AG10803 (cell line): Measurements from ENCODE around the gene HIF1A.
"Not testable (repeated sequence)": the region's sequence is repeated elsewhere in the genome, so short reads cannot be mapped to it uniquely, and the experiment has no call there.

Experiments used
- DNase-seq: peaks from one replicate; pipeline ENCODE4 v3.0.0; 2010; ENCODE audit warnings: low read depth
- H3K4me3 ChIP-seq: 2 replicates; pipeline ENCODE4 v1.5.1; 2011; ENCODE audit warnings: mild to moderate bottlenecking, low read length, control low read depth
- TF ChIP-seq, protein P1 (sequence below): conservative IDR thresholded peaks from 2 replicates; pipeline ENCODE4 v1.5.1; 2011; ENCODE audit warnings: mild to moderate bottlenecking, low read length, control low read depth, inconsistent platforms

The HIF1A gene

DNA sequence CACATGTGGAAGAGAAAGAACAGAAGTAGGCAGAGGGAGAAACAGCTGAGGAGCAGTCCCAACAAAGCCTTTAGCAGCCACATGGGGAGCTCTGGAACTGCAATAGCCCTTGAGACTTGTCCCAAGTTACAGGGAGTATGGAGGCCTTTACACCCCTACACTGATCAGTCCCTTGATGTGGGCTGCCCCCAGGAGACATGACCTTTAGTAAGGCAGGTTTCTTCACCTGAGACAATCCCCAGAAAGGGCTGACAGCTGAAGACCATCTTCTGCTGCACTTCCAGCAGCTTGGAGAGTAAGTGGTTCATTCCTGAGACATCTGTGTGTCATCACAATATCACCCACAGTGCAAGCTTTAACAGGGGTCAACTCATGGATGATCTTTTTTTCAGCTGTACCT is 58.3 kb downstream of the HIF1A start:
- TF ChIP-seq, protein P1, sequence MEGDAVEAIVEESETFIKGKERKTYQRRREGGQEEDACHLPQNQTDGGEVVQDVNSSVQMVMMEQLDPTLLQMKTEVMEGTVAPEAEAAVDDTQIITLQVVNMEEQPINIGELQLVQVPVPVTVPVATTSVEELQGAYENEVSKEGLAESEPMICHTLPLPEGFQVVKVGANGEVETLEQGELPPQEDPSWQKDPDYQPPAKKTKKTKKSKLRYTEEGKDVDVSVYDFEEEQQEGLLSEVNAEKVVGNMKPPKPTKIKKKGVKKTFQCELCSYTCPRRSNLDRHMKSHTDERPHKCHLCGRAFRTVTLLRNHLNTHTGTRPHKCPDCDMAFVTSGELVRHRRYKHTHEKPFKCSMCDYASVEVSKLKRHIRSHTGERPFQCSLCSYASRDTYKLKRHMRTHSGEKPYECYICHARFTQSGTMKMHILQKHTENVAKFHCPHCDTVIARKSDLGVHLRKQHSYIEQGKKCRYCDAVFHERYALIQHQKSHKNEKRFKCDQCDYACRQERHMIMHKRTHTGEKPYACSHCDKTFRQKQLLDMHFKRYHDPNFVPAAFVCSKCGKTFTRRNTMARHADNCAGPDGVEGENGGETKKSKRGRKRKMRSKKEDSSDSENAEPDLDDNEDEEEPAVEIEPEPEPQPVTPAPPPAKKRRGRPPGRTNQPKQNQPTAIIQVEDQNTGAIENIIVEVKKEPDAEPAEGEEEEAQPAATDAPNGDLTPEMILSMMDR = peak; percentile 26
- no peak overlapping the region for H3K4me3 ChIP-seq
- peak; percentile 36 for DNase-seq

GRCh38 chr14:61754627-61755381 is 59.5 kb downstream of the HIF1A start:
- peak; percentile 70 for DNase-seq
- no peak overlapping the region for H3K4me3 ChIP-seq
- TF ChIP-seq, protein P1 = no peak

DNA sequence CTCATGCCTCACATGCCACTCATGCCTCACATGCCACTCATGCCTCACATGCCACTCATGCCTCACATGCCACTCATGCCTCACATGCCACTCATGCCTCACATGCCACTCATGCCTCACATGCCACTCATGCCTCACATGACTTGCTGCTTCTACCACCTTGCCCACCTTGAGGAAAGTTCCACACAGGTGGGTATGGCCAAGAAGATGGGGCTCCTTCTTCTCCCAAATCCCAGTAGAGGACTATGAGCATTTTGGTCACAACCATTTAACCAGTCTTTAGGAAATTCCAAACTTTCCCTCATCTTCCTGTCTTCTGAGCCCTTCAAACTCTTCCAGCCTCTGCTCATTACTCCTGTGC is 60.0 kb downstream of the HIF1A start:
- H3K4me3 ChIP-seq = not testable (repeated sequence)
- DNase-seq = peak; percentile 38

- DNase-seq = no peak
- TF ChIP-seq, protein P1 = no peak
- H3K4me3 ChIP-seq = no peak overlapping the region
Observed at GRCh38 chr14:61756135-61756534, 60.8 kb downstream of the HIF1A start.

- no peak overlapping the region for H3K4me3 ChIP-seq
- DNase-seq = no peak
- TF ChIP-seq, protein P1 = no peak
Observed at GRCh38 chr14:61759878-61760277, 64.6 kb downstream of the HIF1A start.

DNA sequence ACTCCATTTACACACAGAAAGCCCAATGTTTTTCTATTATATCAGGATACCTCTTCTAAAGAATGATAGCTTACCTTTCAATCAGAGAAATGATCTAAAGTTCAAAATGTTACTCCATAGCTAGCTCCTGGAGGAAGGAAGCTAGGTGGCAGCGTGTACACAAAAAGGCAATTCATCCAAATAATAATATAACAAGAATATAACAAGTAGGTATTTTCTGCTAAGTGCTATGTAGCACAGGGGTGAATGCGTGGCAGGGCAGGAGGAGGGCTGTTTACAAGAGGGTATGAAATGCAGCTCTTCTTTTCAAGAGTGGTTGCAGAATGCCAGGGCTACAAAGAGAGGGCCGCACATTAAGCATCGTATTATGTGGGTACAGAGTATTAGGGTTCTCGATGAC is 66.2 kb downstream of the HIF1A start:
- no peak for DNase-seq
- H3K4me3 ChIP-seq = peak overlapping the region; percentile 100
- TF ChIP-seq, protein P1 = no peak

GRCh38 chr14:61761959-61762786 is 66.9 kb downstream of the HIF1A start, which contains the start of gene SNAPC1:
Gene SNAPC1, plus strand, starts transcription at chr14:61762420. Its CDS starts 41 bp downstream, at chr14:61762461.
- TF ChIP-seq, protein P1 = no peak

More at GRCh38 chr14:61761959-61762786, 66.9 kb downstream of the HIF1A start, which contains the start of gene SNAPC1:
- peak within 1 kb of the TSS; percentile 100 for H3K4me3 ChIP-seq
- peak; percentile 97 for DNase-seq
